NT2/D1 (cell line): Measurements from ENCODE around the gene TLE1.

ENCODE experiments used
- DNase-seq: peaks from one replicate; pipeline ENCODE4 v3.0.0-alpha.2; 2011; ENCODE audit warnings: low read depth, low spot score
- H3K27me3 ChIP-seq: 2 replicates; pipeline ENCODE4 v1.6.0; 2011; ENCODE audit warnings: mild to moderate bottlenecking; ENCODE audit not compliant: insufficient read length, insufficient read depth
- H3K36me3 ChIP-seq: 2 replicates; pipeline ENCODE4 v1.6.1; 2011; ENCODE audit warnings: mild to moderate bottlenecking, low read length, mixed read lengths; ENCODE audit not compliant: insufficient read depth, insufficient read length
- H3K4me1 ChIP-seq: 2 replicates; pipeline ENCODE4 v1.5.1; 2011; ENCODE audit not compliant: insufficient read depth, insufficient read length
- H3K4me3 ChIP-seq: 2 replicates; pipeline ENCODE4 v1.5.1; 2011; ENCODE audit warnings: low read depth; ENCODE audit not compliant: insufficient read length
- H3K9ac ChIP-seq: 2 replicates; pipeline ENCODE4 v1.6.0; 2011; ENCODE audit warnings: low read depth; ENCODE audit not compliant: insufficient read length
- H3K9me3 ChIP-seq: 2 replicates; pipeline ENCODE4 v1.5.1; 2011; ENCODE audit warnings: mild to moderate bottlenecking, low read length; ENCODE audit not compliant: insufficient read depth
- SUZ12 ChIP-seq: IDR thresholded peaks from 2 replicates; pipeline ENCODE4 v1.6.1; 2011; ENCODE audit not compliant: insufficient read length, insufficient read depth; ENCODE audit errors: extremely low read depth
- YY1 ChIP-seq: IDR thresholded peaks from 2 replicates; pipeline ENCODE4 v1.6.1; 2011; ENCODE audit not compliant: insufficient read length, insufficient read depth
- ZNF274 ChIP-seq: IDR thresholded peaks from 2 replicates; pipeline ENCODE4 v1.6.1; 2011; ENCODE audit warnings: mild to moderate bottlenecking, low read depth, low read length

Gene TLE1

GRCh38 chr9:81579381-81579780 lies 110.0 kb downstream of the TLE1 start:
- Histone ChIP-seq H3K27me3 (no peaks in the 10 kb centered on the region), H3K4me1 (no peaks in the 10 kb centered on the region), H3K9me3 (no peaks in the 10 kb centered on the region), H3K4me3 (no peak overlapping the region), H3K36me3 (peaks cover 18% of the 10 kb centered on the region), H3K9ac (no peak overlapping the region)
- TF ChIP-seq YY1 (no peak), SUZ12 (no peak), ZNF274 (no peak)
- DNase-seq, result no peak

DNA sequence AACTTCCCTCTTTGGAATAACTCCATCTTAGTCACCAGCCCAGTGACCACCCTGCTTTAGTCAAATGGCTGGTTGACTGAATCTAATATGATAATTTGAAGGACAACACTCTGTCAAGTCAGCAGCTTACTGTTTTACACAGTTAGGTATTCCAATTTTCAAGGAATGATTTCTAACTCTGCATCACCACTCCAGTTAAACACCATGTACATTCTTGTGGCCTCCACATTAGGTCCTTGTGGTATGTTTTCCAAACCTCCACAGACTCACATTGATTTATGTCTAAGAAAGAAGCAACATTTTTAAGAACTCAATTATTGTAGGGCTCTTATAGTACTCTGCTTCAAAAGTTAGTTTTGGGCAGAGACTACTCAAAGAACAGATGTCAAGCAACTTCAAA lies 110.7 kb downstream of the TLE1 start:
- Histone ChIP-seq H3K9ac (no peak overlapping the region), H3K36me3 (peaks cover 12% of the 10 kb centered on the region), H3K9me3 (no peaks in the 10 kb centered on the region), H3K4me3 (no peak overlapping the region), H3K4me1 (no peaks in the 10 kb centered on the region), H3K27me3 (no peaks in the 10 kb centered on the region)
- TF ChIP-seq SUZ12, result no peak
- TF ChIP-seq YY1, result no peak
- no peak for TF ChIP-seq ZNF274
- DNase-seq, result no peak

- H3K9ac ChIP-seq, result no peak overlapping the region
- no peak for DNase-seq
- no peaks in the 10 kb centered on the region for H3K9me3 ChIP-seq
- no peaks in the 10 kb centered on the region for H3K4me1 ChIP-seq
- TF ChIP-seq ZNF274 (no peak), YY1 (no peak), SUZ12 (no peak)
- no peaks in the 10 kb centered on the region for H3K36me3 ChIP-seq
- no peaks in the 10 kb centered on the region for H3K27me3 ChIP-seq
- H3K4me3 ChIP-seq, result no peak overlapping the region
Measured at GRCh38 chr9:81575956-81576355, 113.4 kb downstream of the TLE1 start.

GRCh38 chr9:81574405-81574804 lies 114.9 kb downstream of the TLE1 start:
- no peak for TF ChIP-seq SUZ12
- no peak for TF ChIP-seq YY1
- TF ChIP-seq ZNF274, result no peak
- H3K27me3 ChIP-seq, result no peaks in the 10 kb centered on the region
- no peak for DNase-seq
- H3K36me3 ChIP-seq, result no peaks in the 10 kb centered on the region
- no peak overlapping the region for H3K9ac ChIP-seq
- H3K9me3 ChIP-seq, result no peaks in the 10 kb centered on the region
- H3K4me3 ChIP-seq, result no peak overlapping the region
- no peaks in the 10 kb centered on the region for H3K4me1 ChIP-seq

DNA sequence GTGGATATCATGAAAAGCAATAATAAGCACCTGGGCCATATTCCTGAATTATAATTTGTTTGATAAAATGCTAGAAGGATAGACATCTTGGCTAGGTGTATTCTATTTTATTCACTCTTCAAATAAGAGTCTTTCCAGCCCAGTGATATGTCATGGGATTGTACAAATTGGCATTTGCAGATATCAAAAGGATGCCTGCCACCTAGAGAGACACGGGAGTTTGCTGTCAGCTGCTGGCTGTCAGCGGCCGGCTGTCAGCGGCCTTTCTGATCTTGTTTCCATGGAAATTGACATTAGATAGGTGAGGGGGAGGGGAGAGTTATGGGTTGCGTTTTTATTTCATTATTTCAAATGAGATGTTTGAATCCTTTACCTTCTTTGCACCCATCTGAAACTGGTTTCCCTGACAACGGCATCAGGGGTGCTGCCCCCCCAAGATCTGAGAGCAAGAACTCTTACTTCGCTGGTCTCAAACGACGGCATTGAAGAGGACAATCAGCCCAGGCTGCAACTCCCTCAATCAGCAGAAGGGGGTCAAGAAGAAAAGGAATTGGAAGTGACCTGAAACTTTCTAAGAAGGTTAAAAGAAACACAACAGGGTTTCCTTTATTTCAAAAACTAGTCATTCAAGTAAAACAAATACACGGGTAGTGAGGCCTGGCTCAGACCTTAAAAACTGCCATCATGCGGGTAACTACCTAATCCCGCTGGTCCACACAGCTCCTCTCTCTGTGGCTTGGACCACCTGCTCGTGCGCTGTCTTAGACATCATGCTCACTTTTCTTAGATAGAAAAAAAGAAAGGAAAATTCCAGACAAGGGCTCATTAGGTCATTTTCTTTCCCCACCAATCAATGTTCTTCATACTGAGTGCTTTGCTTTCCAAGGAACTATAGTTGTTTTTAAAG lies 115.7 kb downstream of the TLE1 start:
- H3K36me3 ChIP-seq, result no peaks in the 10 kb centered on the region
- TF ChIP-seq YY1 (no peak), ZNF274 (no peak), SUZ12 (no peak)
- no peak overlapping the region for H3K4me3 ChIP-seq

DNA sequence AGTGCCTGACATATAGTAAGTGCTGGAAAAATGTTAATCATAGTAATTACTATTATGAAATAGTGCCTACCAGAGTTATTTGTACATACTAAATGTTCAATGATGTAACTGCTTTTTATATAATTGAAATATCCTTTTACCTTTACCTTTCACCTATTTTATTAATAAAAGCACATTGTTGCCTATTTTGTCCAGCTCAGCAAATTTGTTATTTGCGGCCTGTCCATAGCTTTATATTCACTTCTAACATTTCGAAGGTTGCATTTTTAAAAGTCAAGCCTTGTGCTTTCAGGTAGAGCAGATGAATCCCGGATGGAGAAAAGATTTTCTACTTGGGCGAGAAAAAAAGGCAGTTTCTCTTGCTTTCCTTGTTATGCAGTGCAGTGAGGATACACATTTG lies 119.3 kb downstream of the TLE1 start:
- no peak overlapping the region for H3K4me3 ChIP-seq
- H3K9ac ChIP-seq, result no peak overlapping the region
- TF ChIP-seq SUZ12 (no peak), YY1 (no peak), ZNF274 (no peak)
- no peaks in the 10 kb centered on the region for H3K9me3 ChIP-seq
- H3K4me1 ChIP-seq, result no peaks in the 10 kb centered on the region
- H3K36me3 ChIP-seq, result no peaks in the 10 kb centered on the region
- H3K27me3 ChIP-seq, result no peaks in the 10 kb centered on the region
- no peak for DNase-seq

More for the DNA sequence above, 115.7 kb downstream of the TLE1 start:
- no peak overlapping the region for H3K9ac ChIP-seq
- no peaks in the 10 kb centered on the region for H3K27me3 ChIP-seq
- DNase-seq, result no peak
- no peaks in the 10 kb centered on the region for H3K9me3 ChIP-seq
- no peaks in the 10 kb centered on the region for H3K4me1 ChIP-seq

DNA sequence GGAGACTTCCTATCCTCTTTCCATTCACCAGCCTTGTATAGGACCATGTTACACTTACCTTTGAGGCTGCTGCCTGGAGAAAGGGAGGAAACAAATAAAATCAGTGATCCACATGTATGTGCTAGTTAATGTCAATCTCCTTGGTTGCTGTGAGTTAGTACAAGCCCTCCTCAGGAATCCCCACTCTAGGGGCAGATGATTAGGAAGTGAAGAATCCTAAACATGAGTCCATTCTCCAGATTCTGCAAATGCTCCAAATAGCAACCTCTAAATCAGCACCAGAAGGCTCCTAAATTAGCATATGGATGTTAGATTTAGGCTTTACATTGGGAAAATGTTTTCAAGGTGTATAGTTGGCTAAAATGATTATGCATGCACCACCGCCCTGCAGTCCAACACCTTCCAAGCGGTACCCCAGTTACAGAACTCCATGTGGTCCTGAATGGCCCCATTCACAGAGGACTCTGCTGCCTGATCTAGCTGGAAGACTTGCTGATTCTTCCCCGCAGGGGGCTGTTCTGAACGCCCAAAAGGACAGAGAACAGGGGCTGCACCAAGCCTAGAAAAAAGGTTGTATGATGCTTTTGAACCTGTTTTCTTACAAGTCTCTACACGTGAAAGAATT lies 123.2 kb downstream of the TLE1 start:
- H3K36me3 ChIP-seq, result no peaks in the 10 kb centered on the region
- DNase-seq, result no peak
- no peak overlapping the region for H3K4me3 ChIP-seq
- no peaks in the 10 kb centered on the region for H3K9me3 ChIP-seq
- no peaks in the 10 kb centered on the region for H3K27me3 ChIP-seq
- no peak for TF ChIP-seq ZNF274
- TF ChIP-seq YY1, result no peak
- no peak for TF ChIP-seq SUZ12
- H3K9ac ChIP-seq, result no peak overlapping the region
- H3K4me1 ChIP-seq, result no peaks in the 10 kb centered on the region
